Occipital lobe (tissue), 2 donors: ENCODE measurements around the gene NCAM2. TPM values are rescaled to one million over a fixed set of nuclear protein-coding genes. Genes with fewer than 3 reads are reported as not detected.

Experiments
- DNase-seq: peaks from one replicate; lab custom pipeline; 2025; lab: John Stamatoyannopoulos, UW
- total RNA-seq: library from RNA; depleted of rRNA; stranded (reverse); fragments of >200 nt; gene quantifications from one replicate; pipeline ENCODE4 v1.2.3, GENCODE V29; 2014

The NCAM2 gene
- 82.8 TPM for total RNA-seq

DNA sequence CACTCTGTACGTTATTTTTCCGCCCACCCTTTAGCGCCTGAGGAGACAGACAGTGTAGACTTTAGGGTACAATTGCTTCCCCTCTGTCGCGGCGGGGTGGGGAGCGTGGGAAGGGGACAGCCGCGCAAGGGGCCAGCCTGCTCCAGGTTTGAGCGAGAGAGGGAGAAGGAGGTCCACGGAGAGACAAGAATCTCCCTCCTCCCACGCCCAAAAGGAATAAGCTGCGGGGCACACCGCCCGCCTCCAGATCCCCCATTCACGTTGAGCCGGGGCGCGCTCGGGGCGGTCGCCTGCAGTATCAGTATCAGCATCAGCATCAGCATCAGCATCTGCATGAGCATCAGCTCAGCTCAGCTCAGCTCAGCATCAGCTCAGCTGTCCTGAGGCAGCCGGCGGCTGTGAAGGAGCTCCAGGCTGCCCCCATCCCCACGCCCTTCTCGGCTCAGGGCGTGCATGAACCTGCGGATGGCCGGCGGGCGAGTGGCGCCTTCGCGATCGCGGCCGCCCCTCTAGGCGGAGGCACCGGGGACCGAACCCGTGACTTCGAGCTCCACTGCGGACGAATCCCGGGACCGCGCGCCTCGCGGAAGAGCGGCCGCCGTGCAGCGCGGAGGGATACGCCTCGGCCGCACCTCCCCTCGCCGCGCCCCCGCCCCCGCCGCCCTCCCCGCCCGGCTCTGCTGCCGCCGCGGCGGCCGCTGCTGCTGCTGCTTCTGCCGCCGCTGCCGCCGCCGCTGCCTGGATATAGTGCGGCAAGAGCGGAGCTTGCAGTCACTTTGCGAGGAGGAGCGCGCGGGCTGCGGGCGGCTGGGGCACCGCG, at the start of gene NCAM2:
Gene NCAM2 (plus strand): TSS at position 774 of the 820 bp plus-strand sequence.
- DNase-seq: peak; percentile 76

DNA sequence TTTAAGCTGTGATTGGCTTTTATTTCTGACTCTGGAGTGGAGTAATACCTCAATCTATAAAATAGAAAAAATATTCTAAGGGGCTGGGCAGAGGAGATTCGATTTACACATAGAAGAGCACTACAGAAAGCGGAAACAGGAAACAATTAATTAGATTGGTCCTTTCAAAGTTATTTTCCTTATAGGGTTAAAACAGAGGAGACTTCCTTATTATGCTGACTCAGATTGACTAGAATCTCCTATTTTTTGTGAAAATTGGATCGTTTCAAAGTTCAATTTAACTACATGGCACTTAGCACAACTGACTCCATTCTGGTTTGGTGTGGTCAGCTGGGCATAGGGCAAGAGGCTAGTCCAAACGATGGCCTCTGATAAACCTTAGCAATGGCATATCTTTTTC, 48.3 kb upstream of the NCAM2 start:
- DNase-seq: no peak

DNA sequence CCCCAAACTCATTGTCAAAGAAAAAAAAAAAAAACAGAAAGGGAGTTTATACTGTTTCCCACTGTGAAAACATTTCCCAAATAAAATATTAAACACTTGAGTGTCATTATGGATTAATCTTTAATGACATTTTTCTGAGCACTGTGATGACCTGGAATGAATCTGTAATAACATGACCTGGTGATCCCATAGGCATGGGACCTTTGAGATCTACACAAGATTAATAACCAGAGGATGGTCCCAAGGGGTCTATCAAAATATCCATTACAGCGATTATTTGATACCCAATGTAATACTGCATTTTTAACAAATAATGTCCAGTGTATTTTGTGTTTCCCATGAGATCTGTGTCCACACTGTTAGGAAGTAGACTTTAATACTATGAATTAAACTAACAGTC, 32.4 kb upstream of the NCAM2 start:
- no peak for DNase-seq

DNA sequence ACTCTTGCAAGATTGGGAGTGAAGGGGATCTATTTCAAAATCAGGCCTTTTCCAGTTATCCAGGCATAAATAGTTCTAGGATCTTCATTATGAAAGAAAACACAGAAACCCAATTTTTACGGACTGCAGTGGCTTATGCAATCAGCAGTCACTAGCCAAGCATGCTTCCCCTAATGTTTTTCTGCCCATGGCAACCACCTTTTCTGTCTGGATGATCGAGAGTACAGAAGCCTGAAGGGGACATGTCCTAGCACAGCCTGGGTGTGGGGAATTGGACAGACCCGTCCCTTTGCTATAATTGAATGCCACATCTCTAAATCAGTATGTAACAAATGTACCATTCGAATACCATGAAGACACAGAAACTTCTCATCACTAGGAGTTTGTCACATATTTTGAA, 29.8 kb upstream of the NCAM2 start:
- DNase-seq: no peak

DNA sequence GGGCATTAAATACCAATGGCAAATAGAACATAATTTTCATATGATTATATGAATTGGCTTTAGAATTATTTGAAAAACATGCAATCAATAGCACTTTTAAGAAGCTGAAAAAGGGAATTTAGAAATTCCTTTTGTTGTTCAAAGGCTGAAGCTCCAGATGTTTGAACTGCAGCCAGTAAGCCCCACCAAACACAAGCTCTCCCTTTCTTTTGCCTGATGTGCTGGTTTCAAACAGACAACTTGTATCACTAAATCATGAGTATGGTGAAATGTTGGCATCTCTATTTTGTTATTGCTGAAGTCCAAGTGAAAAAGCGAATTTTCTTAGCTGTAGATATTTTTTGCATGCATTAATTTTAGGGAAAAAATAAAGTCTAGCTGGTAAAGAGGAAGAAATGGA, 27.5 kb upstream of the NCAM2 start:
- DNase-seq: no peak

DNA sequence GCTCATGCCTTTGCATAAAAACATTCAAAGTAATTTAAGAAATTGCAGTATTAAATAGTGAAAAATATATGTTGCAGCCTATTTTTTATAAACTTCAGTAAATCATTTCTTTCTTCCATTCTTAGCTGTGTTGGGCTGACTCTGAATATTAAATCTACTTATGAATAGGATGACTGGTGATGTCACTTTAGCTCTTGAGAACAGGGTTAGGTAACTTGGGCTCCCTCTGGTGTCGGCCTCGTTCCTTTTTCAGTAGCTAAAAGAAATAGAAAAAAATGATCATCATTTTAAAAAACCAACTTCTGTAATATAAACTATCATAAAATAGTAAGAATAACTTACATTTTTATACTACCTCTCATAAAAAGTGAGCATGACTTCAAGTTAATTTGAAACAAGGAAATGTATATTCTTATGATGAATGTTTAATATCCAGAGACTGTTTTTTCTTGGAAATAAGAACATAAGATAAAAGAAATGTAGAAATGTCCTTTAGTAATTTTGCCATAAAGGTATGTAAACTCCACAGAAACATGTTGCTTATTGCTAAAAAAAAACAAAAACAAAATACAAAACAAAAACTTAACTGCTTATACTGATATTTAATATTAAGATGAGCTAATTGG, 26.8 kb upstream of the NCAM2 start:
- no peak for DNase-seq

DNA sequence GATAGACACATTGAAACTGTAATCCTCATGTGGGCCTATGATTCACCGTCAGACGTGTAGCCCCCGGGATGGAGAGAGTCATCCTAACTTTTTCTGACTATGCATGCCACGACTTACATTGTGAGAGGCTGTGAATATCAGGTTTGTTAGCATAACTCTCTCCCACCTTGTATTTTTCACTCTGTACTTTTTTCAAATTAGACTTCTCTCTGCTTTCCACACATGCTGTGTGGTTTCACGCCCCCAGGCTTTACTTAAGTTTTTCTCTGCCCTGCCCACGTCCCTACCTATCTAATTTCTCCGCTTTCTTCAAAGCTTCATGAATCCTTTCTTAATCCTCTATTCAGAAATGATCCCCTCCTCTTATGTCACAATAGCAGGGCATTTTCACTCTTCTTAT, 3.4 kb upstream of the NCAM2 start:
- no peak for DNase-seq

DNA sequence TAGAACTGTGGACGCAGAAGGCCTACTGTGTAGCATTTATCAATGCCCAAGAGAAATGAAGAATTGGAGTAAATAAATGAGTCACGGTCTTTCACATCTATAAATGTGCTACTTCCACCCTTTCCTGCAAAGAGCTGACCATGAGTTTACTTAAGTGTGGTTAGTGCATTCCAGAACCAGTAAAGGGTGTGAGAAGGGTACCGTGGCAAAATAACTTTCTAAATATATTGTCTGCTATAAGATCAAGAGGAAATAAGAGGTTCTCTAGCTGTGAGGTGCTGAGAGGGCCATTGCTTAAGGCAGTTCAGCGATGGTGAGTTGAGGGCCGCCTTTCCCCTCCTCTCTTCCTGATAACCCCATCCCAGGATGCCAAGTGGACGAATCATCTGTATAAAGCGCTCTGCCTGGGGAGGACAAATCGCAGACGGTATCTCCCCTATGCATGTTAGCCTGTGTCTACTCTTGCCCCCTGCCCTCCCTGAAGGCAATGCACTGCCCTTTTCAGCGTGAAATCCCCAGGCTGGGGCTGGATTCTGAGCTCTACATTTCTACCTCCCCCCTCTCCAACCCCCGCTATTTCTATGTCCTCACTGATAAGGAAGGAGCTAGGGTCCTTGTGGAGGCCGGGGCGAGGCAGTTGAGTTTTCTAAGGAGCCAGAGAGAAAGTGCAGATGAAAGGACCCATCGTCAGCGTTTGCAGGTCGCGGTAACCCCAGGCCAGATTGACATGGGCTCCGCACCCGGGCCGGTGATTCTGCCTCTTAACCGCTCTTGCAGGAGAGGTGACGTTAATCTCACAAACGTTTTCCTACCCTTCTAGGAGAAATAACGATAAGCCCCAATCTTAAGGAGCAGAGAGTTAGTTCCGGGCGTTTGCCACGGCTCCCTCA, 1.5 kb upstream of the NCAM2 start:
- DNase-seq: no peak

DNA sequence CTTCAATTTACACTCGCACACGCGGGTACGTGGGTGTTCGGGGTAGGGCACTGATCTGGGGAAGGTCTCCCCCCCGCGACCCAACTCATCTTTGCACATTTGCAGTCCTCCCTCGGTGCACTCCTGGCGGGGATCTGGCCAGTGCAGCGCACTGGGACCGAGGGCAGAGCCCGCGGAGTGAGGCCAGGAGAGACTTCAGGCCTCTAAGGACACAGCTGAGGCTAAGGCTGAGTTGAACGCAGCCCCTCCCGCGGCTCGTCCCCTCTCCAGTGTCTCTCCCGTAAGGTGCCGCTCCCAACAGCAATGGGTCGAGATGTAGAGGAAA, 936 bp upstream of the NCAM2 start:
- no peak for DNase-seq

DNA sequence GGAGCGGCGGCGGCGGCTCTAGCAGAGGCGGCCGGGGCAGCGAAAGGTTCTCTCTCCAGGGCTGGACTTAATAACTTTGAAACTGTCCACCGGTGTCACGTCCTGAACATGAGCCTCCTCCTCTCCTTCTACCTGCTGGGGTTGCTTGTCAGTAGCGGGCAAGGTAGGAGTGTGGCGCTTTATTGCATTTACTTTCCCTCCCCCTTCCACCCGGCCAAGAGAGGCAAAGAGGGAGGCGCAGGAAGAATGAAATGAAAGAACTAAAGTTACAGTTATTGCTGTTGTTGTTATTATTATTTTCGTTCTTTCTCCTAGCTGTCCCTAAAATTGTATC, 214 bp downstream of the NCAM2 start:
- DNase-seq: no peak

DNA sequence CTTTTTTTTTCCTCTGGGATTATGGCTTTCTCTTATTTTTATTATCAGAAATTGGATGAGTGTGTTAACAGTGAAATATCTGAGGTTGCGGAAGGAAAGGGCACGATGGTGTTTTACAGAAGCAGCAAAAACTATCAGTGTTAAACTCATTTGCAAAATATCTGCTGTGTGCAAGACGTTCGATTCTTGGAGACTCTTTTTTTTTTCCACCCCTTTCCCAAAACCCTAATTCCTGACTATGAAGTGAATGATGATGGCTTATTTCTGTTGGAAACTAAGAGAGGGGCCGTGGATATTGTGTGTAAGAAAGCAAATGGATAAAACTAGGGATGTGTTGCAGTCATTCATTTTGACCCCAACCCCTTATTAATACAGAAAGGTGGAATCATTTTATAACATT, 677 bp downstream of the NCAM2 start:
- DNase-seq: no peak

DNA sequence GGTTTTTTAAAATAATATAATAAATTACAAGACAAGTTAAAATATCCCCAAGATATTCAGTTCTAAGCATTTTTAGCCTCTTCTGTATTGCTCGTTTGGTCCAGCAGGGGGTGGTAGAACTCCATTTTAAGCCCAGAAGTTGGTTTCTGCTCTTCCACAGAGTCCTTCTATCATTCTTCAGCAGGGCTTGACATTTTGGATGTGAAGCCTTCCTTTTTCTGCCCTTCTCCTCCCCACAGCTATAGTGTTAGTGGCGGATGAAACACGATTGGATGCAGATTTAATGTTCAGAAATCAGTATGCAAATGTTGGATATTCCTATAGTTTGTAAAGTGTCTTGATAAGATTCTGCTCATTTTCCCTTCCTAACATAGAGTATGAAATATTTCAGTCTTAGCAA, 1.4 kb downstream of the NCAM2 start:
- peak; percentile 26 for DNase-seq

DNA sequence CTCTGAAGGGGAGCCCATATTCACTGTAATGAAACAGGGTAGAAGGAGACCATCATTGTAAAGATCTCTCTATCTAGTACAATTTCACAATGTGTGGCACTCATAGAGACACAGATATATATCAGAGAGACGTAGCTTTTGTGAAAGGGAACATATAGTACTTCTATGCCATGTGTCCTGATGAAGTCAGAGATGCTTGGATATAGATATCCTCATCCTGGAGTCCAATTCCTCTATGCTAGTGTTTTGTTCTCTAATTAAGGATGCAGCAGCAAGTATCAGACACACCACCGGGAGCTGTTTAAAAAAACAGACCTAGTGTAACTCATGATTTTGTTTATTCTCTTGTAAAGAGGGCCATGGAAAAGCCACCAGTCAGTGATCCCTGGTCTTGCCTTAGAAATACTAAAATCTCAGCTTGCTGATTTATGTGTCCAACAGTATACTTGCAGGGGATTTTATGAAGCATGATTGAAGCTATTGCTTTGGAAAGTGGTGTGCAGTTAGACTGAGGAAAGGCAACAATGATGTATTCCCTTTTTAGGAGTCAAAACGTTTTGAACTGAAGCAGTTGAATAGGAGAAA, 2.5 kb downstream of the NCAM2 start:
- no peak for DNase-seq

DNA sequence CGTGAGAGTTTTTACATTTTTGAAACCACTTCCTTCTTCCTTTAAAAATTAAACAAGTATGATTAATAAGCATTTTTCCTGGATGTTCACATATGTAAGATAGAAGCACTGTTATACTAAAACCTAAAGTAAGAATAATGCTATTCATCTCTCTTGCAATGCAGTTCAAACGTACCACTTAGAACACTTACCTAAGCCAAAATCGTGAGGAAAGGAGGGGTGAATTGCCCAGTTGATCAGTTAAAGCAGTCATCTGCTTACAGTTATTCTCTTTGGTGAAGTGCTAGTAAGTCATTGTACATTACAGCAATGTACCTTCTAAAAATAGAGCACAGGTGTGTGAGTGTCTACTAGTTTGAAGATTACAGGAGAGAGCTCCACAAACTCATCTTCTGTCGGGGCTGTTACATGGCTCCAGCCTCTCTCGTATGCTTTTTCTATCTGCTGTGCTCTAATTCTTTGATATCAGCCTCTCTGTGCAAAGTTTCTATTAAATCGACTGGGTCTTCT, 3.4 kb downstream of the NCAM2 start:
- no peak for DNase-seq

DNA sequence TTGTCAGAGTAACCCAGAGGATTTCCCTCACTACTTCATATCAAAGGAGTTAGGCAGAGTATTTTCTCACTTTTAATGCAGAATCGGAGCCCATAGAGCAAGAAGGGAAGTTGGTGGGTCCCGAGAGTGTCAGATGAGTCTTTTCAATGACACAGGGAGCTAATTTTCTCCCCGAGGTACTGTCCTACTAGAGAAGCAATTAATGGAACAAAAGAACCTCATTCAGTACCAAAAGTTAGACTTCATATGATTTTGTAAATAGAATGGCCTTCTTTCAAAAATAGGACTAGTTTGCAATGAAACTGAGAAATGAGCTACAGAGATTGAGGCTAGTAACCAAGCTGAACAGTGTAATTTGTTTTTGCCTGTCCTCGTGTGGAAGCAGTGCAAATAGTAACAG, 3.9 kb downstream of the NCAM2 start:
- no peak for DNase-seq

DNA sequence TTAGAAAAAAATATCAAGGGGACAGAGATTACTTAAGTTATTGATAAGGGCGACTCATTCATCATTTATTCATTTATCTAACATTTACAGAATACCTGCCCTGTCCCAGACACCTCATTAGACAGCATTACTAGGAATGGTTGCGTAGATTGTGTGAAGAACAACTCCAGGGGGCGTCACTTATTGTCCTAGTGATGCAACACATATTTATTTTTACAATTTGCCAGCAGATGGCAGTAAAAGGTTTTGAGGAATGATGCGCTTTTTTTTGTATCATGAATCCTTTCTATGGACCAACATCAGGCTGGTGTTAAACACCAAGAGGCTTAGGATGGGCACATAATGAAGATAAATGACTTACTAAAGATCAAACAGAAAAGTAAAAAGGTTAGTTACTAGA, 5.5 kb downstream of the NCAM2 start:
- DNase-seq: no peak

DNA sequence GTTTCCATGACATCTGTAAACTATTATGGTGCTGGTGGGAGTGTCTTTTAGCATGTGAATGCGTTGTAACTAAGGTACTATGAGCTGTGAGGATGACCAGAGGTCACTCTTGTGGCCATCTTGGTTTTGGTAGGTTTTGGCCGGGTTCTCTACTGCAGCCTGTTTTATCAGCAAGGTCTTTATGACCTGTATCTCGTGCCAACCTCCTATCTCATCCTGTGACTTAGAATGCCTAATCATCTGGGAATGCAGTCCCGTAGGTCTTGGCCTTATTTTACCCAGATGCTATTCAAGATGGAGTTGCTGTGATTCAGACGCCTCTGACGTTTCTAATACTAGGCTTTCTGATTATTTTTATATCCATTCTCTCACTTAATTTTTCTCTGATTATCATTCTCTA, 9.4 kb downstream of the NCAM2 start:
- DNase-seq: no peak

DNA sequence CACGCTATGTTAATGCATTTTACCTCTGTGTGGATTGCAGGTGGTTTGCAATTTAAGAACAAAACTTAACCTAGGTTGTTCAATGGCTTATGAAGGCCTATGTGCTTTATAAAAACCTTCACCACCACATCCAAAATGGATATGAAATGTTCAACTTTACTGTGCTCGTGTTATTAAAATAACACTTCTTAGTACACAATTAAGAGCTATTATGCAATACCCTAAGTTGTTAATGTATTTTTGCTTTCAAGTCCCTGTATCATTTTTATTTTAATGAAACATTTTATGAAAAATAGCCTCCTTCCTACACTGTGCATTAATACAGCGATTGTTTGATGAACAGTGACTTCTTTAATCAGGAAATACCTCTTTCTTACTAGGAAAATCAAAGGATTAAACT, 12.0 kb downstream of the NCAM2 start:
- no peak for DNase-seq

DNA sequence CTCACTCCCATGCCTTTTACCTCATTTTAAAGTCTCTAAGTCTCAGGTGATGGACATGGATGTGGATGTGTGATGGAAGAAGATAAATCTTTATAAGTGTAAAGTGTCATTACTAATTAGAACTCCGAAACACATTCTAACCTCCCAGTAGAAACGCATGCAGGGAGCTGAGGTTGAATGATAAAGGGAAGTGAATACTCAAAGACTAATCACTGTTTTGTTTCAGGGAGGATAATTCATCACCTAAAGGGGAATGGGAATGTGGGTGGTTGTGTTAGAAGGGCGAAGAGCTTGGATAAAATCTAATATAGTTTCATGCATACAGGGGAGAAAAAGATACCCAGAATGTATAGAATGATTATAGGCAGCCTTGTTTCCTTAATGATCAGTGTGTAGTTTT, 12.5 kb downstream of the NCAM2 start:
- DNase-seq: no peak

DNA sequence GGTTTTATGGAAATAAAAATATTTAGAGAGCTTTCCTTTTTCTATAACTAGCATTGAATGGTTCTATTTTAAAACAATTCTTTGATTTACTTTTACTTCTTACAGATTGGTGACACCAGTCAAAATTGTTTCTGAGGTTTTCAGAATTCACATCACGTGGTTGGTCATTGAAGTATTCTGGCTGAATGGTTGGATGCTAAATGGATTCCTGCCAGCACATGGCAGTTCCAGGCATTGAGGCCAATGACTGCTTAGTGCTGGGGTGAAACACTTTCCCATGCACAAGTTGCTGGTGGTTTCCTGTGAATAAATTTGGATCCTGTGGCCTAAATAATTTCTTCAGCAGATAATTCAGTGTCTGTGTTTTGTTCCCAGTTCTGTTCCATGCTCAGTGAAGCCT, 20.6 kb downstream of the NCAM2 start:
- DNase-seq: peak; percentile 15

DNA sequence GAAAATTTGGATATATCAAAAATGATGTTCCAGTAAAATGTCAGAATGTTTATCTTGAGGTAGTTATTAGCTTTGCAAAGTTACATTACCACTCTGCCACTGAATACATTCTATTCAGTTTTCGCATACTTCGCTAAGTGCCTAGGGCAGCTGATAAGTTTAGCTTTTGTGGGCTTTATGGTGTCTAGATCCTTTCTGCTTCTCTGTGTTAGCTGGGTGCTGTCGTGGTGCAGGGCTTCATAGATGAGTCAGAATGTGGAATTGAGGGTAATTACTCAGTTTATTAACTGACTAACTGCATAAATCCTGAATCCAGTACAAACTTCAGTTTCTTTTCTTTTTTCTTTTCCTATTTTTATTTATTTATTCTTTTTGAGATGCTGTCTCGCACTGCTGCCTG, 21.5 kb downstream of the NCAM2 start:
- no peak for DNase-seq

DNA sequence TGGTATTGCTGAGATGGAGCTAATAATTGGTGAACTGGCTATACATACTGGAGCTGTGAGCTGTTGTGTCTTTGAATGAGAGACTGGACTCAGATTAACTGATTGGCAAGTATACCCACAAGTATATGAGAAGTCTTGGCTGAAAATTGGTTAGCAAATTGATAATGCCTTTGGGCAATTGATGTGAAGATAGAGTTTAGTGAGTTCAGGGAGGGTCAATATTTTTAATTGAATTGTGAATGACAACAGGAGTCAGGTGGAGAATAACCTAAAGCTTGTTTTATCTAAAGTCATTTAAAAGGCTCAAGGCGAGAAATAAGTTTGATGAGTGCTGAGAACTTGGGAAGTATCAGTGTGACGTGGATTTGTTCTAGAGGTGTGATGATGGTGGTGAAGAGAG, 27.5 kb downstream of the NCAM2 start:
- DNase-seq: no peak
